ENCODE data around the gene ENTREP1.

The ENTREP1 gene

DNA sequence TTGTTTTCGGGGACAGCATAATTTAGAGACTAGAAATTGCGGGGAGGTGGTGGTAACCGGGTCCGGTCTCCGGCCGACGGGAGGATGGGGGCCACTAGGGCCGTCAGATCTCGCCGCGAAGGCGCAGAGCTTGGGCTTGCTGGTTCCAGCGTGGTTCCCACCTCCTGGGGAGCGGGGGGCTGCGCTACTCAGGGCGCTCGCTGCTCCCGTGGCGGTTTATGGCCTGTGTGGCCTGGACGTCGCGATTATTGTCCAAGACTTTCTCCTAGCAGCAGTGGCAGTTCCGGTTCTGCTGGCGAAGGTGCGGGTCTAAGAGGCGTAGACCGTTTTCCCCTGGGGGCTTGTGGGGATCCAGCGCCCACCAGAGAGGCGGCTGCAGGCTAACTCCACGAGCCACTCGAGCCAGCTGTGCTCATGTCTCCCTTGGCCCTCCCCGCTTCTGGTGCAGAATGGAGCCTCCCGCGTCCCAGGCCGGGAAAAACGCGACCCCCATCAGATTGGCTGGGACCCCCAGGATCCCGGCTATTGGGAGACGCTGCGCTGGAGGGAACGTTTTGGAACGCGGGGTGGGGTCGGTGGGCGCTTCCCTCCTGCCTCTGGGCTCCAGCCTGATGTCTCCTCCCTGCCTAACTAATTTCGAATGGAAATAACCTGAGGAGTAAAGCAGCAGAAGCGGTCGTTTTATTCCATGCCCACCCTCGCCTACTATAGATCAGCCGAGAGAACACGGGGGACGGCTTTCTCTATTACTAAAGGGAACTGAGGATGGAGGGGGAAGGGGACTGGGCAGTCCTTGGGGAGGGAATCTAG is 87.1 kb downstream of the ENTREP1 start:
- TF ChIP-seq, protein P1, sequence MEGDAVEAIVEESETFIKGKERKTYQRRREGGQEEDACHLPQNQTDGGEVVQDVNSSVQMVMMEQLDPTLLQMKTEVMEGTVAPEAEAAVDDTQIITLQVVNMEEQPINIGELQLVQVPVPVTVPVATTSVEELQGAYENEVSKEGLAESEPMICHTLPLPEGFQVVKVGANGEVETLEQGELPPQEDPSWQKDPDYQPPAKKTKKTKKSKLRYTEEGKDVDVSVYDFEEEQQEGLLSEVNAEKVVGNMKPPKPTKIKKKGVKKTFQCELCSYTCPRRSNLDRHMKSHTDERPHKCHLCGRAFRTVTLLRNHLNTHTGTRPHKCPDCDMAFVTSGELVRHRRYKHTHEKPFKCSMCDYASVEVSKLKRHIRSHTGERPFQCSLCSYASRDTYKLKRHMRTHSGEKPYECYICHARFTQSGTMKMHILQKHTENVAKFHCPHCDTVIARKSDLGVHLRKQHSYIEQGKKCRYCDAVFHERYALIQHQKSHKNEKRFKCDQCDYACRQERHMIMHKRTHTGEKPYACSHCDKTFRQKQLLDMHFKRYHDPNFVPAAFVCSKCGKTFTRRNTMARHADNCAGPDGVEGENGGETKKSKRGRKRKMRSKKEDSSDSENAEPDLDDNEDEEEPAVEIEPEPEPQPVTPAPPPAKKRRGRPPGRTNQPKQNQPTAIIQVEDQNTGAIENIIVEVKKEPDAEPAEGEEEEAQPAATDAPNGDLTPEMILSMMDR (IDR thresholded peaks at IDR 0.05; ENCODE audit: insufficient read depth, low read length, poor library complexity, severe bottlenecking) = no peak
- Histone ChIP-seq H3K36me3 (ENCODE audit: control insufficient read depth, insufficient read depth, low read length) (no peaks in the 10 kb centered on the region), H3K4me3 (replicated peaks; ENCODE audit: low read depth, low read length) (no peak overlapping the region), H3K27me3 (replicated peaks; ENCODE audit: control insufficient read depth, insufficient read depth, low read length) (no peaks in the 10 kb centered on the region)
- no peak for DNase-seq (ENCODE audit: extremely low read depth, insufficient read length)

DNA sequence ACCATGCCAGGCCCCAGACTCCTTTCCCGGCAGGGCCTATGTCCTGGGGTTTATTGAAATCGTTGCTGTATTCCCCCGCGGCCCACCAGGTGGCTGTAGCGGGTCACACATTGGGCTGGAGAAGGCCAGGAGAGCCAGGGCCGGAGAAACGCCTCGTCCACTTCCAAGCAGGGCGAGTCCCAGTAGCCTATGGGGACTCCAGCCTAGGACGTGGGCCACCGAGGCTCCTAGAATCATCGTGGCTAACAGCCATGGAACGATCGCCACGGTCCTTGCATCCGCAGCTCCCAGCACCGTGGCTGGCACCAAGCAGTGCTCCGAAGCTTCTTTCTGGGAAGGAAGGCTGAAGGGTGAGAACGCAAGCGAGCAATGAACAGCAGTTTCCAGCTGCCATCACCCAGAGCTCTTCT is 87.7 kb downstream of the ENTREP1 start:
- H3K27me3 ChIP-seq (replicated peaks; ENCODE audit: control insufficient read depth, insufficient read depth, low read length) = no peaks in the 10 kb centered on the region
- DNase-seq (ENCODE audit: extremely low read depth, insufficient read length) = no peak
- TF ChIP-seq, protein P1 (IDR thresholded peaks at IDR 0.05; ENCODE audit: insufficient read depth, low read length, poor library complexity, severe bottlenecking) = peak; percentile 26
- H3K36me3 ChIP-seq (ENCODE audit: control insufficient read depth, insufficient read depth, low read length) = no peaks in the 10 kb centered on the region
- H3K4me3 ChIP-seq (replicated peaks; ENCODE audit: low read depth, low read length) = no peak overlapping the region

DNA sequence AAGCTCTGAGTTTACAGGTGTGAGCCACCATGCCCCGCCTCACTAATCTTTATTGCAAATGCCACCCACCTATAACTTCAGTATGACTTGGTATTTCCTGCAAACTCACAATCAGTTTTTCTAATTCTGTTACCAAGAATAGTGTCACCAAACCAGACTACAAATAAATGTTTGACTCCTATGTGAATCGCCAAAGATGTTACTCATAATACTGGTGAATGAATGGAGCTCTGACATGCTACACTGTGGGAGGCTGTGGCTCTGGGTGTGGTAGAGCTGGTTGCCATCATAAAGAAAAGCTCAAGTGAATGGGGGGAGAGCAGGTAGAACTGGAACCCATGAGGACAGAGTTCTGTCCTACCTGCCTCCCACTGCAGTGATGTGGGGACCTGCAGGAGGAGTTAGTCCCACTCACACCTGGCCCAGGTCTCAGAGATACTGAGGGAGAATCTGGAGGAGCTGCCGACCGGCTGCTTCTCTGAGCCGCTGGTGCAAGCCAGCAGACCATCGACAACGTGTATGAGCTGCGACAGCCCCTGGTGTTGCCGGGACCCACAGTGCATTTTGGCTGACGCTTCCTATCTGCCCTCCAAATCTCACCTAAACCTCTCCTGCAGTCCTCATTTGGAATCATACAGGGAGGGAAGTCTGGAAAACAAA is 95.7 kb downstream of the ENTREP1 start:
- no peaks in the 10 kb centered on the region for H3K36me3 ChIP-seq (ENCODE audit: control insufficient read depth, insufficient read depth, low read length)
- DNase-seq (ENCODE audit: extremely low read depth, insufficient read length) = no peak
- TF ChIP-seq, protein P1 (IDR thresholded peaks at IDR 0.05; ENCODE audit: insufficient read depth, low read length, poor library complexity, severe bottlenecking) = no peak

DNA sequence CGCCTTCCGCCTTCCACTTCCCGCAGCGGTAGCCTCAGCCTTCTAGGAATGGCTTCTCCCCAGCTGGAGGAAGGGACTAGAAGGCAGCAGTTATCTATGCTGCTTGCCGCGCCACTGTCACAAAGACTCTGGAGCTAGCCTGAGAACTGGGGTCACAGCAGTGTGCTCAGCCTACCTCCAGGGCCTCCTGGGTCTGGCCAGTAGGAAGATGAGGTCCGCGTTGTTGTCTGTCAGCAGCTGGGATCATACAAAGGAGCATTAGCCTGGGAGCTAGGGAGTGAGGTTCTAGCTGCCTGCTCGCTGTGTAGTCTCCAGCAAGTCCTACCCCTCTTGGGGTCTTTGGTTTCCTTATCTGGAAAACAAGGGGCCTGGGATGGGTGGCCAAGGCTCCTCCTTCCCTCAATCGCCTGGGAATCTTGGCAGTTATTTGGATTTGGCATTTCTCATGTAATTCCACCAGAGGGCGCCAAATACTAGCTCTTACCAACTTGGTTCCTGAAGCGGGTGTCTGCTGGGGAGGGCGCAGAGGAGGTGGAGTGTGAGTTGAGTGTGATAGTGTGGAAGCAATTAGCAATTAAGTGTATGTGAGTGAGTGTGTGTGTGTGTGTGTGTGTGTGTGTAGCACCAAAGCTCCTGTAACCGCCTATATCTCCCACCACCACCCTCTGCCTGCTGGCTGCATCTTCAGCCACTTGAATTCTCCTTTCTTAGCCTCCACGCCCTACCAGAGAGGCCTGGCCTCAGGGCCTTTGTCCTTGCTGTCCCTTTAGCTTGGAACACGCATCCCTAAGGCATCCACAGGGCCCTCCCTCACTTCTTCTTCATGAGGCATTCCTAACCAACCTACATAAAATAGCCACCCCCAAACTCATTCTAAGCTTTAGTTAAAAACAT is 97.1 kb downstream of the ENTREP1 start:
- Histone ChIP-seq H3K36me3 (ENCODE audit: control insufficient read depth, insufficient read depth, low read length) (no peaks in the 10 kb centered on the region), H3K4me3 (replicated peaks; ENCODE audit: low read depth, low read length) (no peak overlapping the region), H3K27me3 (replicated peaks; ENCODE audit: control insufficient read depth, insufficient read depth, low read length) (no peaks in the 10 kb centered on the region)
- TF ChIP-seq, protein P1 (IDR thresholded peaks at IDR 0.05; ENCODE audit: insufficient read depth, low read length, poor library complexity, severe bottlenecking) = peak; percentile 60
- no peak for DNase-seq (ENCODE audit: extremely low read depth, insufficient read length)

More for the DNA sequence above, 95.7 kb downstream of the ENTREP1 start:
- Histone ChIP-seq H3K27me3 (replicated peaks; ENCODE audit: control insufficient read depth, insufficient read depth, low read length) (no peaks in the 10 kb centered on the region), H3K4me3 (replicated peaks; ENCODE audit: low read depth, low read length) (no peak overlapping the region)

DNA sequence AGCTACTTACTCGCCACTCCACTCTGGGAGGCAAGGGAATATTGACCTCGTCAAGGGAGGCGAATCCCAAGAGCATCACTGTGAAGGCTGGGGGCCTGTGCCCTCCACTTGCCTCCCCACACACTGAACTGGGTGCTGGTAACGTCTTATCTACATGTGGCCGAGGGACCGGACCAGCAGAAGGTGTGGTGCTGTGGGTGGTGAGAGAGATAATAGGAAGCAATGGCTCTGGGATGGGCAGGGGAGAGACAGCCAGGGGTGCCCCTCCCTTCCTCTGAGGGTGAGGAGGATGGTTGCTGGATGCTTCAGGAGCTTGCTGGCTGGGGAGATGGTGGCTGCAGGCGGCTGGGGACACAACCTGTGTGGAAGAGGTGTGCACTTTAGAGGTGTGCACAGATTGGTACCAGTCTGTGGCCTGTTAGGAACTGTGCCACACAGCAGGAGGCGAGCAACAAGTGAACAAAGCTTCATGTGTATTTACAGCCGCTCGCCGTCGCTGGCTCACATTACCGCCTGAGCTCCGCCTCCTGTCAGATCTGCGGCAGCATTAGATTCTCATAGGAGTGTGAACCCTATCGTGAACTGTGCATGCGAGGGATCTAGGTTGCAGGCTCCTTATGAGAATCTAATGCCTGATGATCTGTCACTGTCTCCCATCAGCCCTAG is 100.3 kb downstream of the ENTREP1 start:
- no peak for DNase-seq (ENCODE audit: extremely low read depth, insufficient read length)
- no peak overlapping the region for H3K4me3 ChIP-seq (replicated peaks; ENCODE audit: low read depth, low read length)
- H3K27me3 ChIP-seq (replicated peaks; ENCODE audit: control insufficient read depth, insufficient read depth, low read length) = no peaks in the 10 kb centered on the region
- TF ChIP-seq, protein P1 (IDR thresholded peaks at IDR 0.05; ENCODE audit: insufficient read depth, low read length, poor library complexity, severe bottlenecking) = no peak
- H3K36me3 ChIP-seq (ENCODE audit: control insufficient read depth, insufficient read depth, low read length) = no peaks in the 10 kb centered on the region

All from GM06990 (cell line).